ENCODE results near the gene NMU. TPM values are rescaled to one million over a fixed set of nuclear protein-coding genes. Genes with fewer than 3 reads are reported as not detected.
A peak's percentile ranks its signal among the peaks of the same experiment; 100 is the strongest.

The NMU gene
- total RNA-seq, 2 experiments from 2014 or later, result not detected

DNA sequence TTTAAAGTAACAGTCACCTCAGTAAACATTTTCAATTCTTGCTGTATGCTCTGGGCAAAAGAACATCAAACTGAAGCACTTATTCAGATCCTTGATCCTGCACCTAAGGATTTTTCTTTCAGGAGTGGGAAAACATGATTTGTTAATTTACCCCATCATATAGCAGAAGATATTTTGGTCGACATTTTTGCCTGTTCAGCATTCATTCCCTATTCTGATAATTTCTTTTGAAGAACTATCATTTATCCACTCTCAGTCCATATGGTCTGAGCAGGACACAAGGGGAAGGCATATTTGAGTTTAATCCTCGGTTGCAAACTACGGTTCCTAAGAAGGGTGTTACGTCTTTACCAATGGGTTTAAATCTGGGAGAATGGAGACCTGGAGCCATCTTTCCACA, 88.2 kb downstream of the NMU start:
- no TSS peak for BruUV-seq (replicated peaks)
- H3K4me3 ChIP-seq (ENCODE audit: low read depth, low read length, poor library complexity, severe bottlenecking), result peak overlapping the region; percentile 79
- POLR2A ChIA-PET, result no interaction called here
- intact Hi-C loops (cut with micrococcal nuclease; ENCODE audit: unreplicated experiment), result loop anchor here (1.0 to 5.0 kb wide), 4 partner anchors 153 to 399 kb away; partner anchors contain the start of genes CEP135, EXOC1, SRD5A3 and TMEM165
- CTCF ChIA-PET (ENCODE audit: unreplicated experiment), result no interaction called here
- H3K36me3 ChIP-seq (ENCODE audit: insufficient read depth, low read length), result no peaks in the 10 kb centered on the region
- H3K9me2 ChIP-seq (ENCODE audit: insufficient read depth, low read length), result no peaks in the 10 kb centered on the region
- H3K79me2 ChIP-seq (ENCODE audit: insufficient read depth, low read depth, low read length), result no peaks in the 10 kb centered on the region
- peaks cover 7% of the 10 kb centered on the region for H3K4me1 ChIP-seq (ENCODE audit: insufficient read depth, low read length, poor library complexity, severe bottlenecking)
- peaks cover 6% of the 10 kb centered on the region; the same call in 1 of the 2 replicates for H3K9me3 ChIP-seq (ENCODE audit: low read length)
- peak overlapping the region; percentile 97 for H3K4me2 ChIP-seq (ENCODE audit: low read length)
- H4K20me1 ChIP-seq (ENCODE audit: insufficient read depth, low read length), result peaks cover 16% of the 10 kb centered on the region; the same call in 1 of the 2 replicates
- TF ChIP-seq, protein P1, sequence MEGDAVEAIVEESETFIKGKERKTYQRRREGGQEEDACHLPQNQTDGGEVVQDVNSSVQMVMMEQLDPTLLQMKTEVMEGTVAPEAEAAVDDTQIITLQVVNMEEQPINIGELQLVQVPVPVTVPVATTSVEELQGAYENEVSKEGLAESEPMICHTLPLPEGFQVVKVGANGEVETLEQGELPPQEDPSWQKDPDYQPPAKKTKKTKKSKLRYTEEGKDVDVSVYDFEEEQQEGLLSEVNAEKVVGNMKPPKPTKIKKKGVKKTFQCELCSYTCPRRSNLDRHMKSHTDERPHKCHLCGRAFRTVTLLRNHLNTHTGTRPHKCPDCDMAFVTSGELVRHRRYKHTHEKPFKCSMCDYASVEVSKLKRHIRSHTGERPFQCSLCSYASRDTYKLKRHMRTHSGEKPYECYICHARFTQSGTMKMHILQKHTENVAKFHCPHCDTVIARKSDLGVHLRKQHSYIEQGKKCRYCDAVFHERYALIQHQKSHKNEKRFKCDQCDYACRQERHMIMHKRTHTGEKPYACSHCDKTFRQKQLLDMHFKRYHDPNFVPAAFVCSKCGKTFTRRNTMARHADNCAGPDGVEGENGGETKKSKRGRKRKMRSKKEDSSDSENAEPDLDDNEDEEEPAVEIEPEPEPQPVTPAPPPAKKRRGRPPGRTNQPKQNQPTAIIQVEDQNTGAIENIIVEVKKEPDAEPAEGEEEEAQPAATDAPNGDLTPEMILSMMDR (conservative IDR thresholded peaks at IDR 0.05; ENCODE audit: low read length), result no peak
- TF ChIP-seq EZH2phosphoT487 (IDR thresholded peaks at IDR 0.05; ENCODE audit: borderline replicate concordance, low read depth, low read length), result no peak
- no peak overlapping the region for H3K27ac ChIP-seq (ENCODE audit: low read depth, low read length, poor library complexity, severe bottlenecking)
- DNase-seq (ENCODE audit: low spot score), result no peak
- no peak overlapping the region; the same call in 1 of the 2 replicates for H2AFZ ChIP-seq (ENCODE audit: low read length)

DNA sequence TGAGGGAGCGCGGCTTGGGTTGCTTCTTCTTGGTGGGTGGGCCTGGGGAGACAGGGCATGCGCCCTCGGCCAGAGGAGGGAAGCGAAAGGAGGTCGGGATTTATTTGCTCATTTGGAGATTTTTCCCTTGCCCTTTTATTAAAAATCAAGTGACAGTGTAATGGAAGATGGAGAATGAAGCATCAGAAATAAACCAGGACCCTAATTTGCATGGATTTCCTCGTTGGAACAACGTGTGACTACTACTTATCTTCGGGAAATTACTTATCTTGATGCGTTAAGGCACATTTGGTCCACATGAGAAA, 88.7 kb downstream of the NMU start:
- ChIA-PET CTCF (ENCODE audit: unreplicated experiment) (no interaction called here), POLR2A (interaction anchor here (1.6 kb wide), 1 partner anchor 202 kb away, joined by 7 read pairs; the partner anchor contains the start of gene SRD5A3)
- intact Hi-C loops (cut with micrococcal nuclease; ENCODE audit: unreplicated experiment), result loop anchor here (1.0 to 5.0 kb wide), 4 partner anchors 152 to 400 kb away; partner anchors contain the start of genes CEP135, EXOC1, SRD5A3 and TMEM165
- H3K4me2 ChIP-seq (ENCODE audit: low read length), result peak overlapping the region; percentile 97
- peak overlapping the region; percentile 92 for H2AFZ ChIP-seq (ENCODE audit: low read length)
- H3K27ac ChIP-seq (ENCODE audit: low read depth, low read length, poor library complexity, severe bottlenecking), result no peak overlapping the region
- H3K4me3 ChIP-seq (ENCODE audit: low read depth, low read length, poor library complexity, severe bottlenecking), result peak overlapping the region; percentile 79
- peaks cover 4% of the 10 kb centered on the region; the same call in 1 of the 2 replicates for H3K9me3 ChIP-seq (ENCODE audit: low read length)
- H3K79me2 ChIP-seq (ENCODE audit: insufficient read depth, low read depth, low read length), result no peaks in the 10 kb centered on the region
- DNase-seq (ENCODE audit: low spot score), result no peak
- H3K4me1 ChIP-seq (ENCODE audit: insufficient read depth, low read length, poor library complexity, severe bottlenecking), result peaks cover 7% of the 10 kb centered on the region
- peaks cover 16% of the 10 kb centered on the region; the same call in 1 of the 2 replicates for H4K20me1 ChIP-seq (ENCODE audit: insufficient read depth, low read length)
- no peaks in the 10 kb centered on the region for H3K9me2 ChIP-seq (ENCODE audit: insufficient read depth, low read length)
- TF ChIP-seq EZH2phosphoT487 (IDR thresholded peaks at IDR 0.05; ENCODE audit: borderline replicate concordance, low read depth, low read length), result 0 out of 2 replicates have a peak, but pooled peaks have one; percentile 46
- TF ChIP-seq, protein P1 (conservative IDR thresholded peaks at IDR 0.05; ENCODE audit: low read length), result no peak
- no TSS peak for BruUV-seq (replicated peaks)
- no peaks in the 10 kb centered on the region for H3K36me3 ChIP-seq (ENCODE audit: insufficient read depth, low read length)

Measured in OCI-LY7 (cell line).